C4-2B (cell line): Measurements from ENCODE around the gene ST7.

Experiments
- CTCF ChIP-seq: fragments of 450-650 bp; conservative IDR thresholded peaks from 2 replicates; pipeline ENCODE4 v1.5.1; 2017; ENCODE audit warnings: mild to moderate bottlenecking
- ZFX ChIP-seq: fragments of 450-650 bp; IDR thresholded peaks from 2 replicates; pipeline ENCODE4 v1.6.1; 2017

- TF ChIP-seq CTCF (peak; percentile 59), ZFX (no peak)
Observed at GRCh38 chr7:117012696-117013095, 59.4 kb downstream of the ST7 start.
